ENCODE data around the gene CAND1. TPM values are rescaled to one million over a fixed set of nuclear protein-coding genes. Genes with fewer than 3 reads are reported as not detected.

CAND1 gene
- polyA plus RNA-seq, 1 donor = 122 TPM

DNA sequence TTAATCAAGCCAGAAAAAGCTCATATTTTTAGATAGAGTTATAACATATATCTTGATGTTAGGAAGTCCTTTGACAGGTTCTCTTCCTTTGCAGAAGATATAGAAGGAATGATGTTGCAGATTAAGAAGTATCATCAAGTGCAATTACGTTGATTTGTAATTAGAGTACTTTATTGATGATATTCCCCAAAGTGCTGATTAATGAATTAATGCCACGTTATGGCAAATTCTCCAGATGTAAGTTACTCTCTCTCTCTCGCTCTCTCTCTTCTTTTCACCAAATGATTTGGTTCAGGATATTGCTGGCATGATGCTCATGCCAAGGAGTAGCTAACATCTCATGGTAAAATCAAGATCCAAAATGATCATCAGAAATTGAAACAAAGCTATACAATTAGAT, 18.1 kb upstream of the CAND1 start:
- WGBS (ENCODE audit: insufficient coverage, low lambda C conversion rate) = no CpG with 5 or more reads among the region's 3 CpGs
- no peak for DNase-seq
- Histone ChIP-seq H3K27ac (ENCODE audit: low read length) (no peak overlapping the region), H3K9me3 (ENCODE audit: control insufficient read depth, low read depth, low read length) (no peaks in the 10 kb centered on the region), H3K27me3 (ENCODE audit: control insufficient read depth, insufficient read depth, low read length) (no peaks in the 10 kb centered on the region), H3K4me3 (ENCODE audit: low read length) (no peak overlapping the region), H3K36me3 (ENCODE audit: control insufficient read depth, insufficient read depth, low read length) (no peaks in the 10 kb centered on the region), H3K4me1 (ENCODE audit: control insufficient read depth, insufficient read depth, low read length) (no peaks in the 10 kb centered on the region)

DNA sequence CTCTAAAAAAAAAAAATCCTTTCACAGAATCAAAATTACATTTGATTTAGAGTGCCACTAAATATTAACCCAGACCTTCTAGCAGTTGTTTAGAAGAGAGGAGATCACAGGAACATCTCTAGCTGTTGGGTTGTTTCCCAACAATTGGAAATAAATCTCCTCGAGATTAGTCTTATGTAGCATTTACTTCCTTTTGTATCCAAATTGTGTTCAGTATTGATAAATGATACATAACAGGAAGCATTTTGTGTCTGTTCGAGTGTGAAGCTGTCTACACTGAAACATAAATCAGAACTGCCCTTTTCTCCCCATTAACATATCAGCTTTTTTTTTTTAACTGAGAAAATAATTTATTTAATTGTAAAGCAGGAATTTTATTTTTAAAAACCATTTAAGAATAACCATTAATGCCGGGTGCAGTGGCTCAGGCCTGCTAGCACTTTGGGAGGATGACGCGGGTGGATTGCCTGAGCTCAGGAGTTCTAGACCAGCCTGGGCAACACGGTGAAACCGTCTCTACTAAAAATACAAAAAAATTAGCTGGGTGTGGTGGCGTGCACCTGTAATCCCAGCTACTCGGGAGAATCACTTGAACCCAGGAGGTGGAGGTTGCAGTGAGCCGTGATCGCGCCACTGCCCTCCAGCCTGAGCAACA, 14.7 kb upstream of the CAND1 start:
- no CpG with 5 or more reads among the region's 12 CpGs for WGBS (ENCODE audit: insufficient coverage, low lambda C conversion rate)
- no peak for DNase-seq
- Histone ChIP-seq H3K27ac (ENCODE audit: low read length) (no peak overlapping the region), H3K9me3 (ENCODE audit: control insufficient read depth, low read depth, low read length) (no peaks in the 10 kb centered on the region), H3K36me3 (ENCODE audit: control insufficient read depth, insufficient read depth, low read length) (no peaks in the 10 kb centered on the region), H3K4me3 (ENCODE audit: low read length) (no peak overlapping the region), H3K4me1 (ENCODE audit: control insufficient read depth, insufficient read depth, low read length) (no peaks in the 10 kb centered on the region), H3K27me3 (ENCODE audit: control insufficient read depth, insufficient read depth, low read length) (no peaks in the 10 kb centered on the region)

DNA sequence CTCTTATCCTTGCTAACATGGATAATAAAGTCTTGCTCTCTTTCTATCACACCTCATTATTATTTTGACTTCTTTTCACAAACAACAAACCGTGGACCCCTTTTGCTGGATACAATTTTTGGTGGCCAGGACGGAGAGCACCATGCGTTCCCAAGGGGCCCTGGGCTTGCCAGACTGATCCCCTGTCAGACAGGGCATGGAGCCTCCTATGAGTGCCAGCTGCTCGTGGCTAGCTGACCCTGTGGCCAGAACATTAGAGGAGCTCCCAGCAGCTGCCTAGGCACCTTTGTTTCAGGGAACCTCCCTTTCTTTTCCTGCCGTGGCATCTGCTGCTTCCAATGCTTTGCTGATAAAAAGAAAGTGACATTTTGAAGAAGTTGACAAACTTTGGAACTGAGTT, 12.5 kb upstream of the CAND1 start:
- no peak for DNase-seq
- no peaks in the 10 kb centered on the region for H3K4me1 ChIP-seq (ENCODE audit: control insufficient read depth, insufficient read depth, low read length)
- H3K27ac ChIP-seq (ENCODE audit: low read length) = no peak overlapping the region
- H3K27me3 ChIP-seq (ENCODE audit: control insufficient read depth, insufficient read depth, low read length) = no peaks in the 10 kb centered on the region
- WGBS (ENCODE audit: insufficient coverage, low lambda C conversion rate) = 80% methylated on average over 1 of the region's 5 CpGs
- no peaks in the 10 kb centered on the region for H3K36me3 ChIP-seq (ENCODE audit: control insufficient read depth, insufficient read depth, low read length)
- H3K4me3 ChIP-seq (ENCODE audit: low read length) = no peak overlapping the region
- no peaks in the 10 kb centered on the region for H3K9me3 ChIP-seq (ENCODE audit: control insufficient read depth, low read depth, low read length)

GRCh38 chr12:67263471-67263870, 5.7 kb upstream of the CAND1 start:
- no peaks in the 10 kb centered on the region for H3K27me3 ChIP-seq (ENCODE audit: control insufficient read depth, insufficient read depth, low read length)
- H3K9me3 ChIP-seq (ENCODE audit: control insufficient read depth, low read depth, low read length) = no peaks in the 10 kb centered on the region
- DNase-seq = no peak
- no peaks in the 10 kb centered on the region for H3K36me3 ChIP-seq (ENCODE audit: control insufficient read depth, insufficient read depth, low read length)
- 52% methylated on average over 2 of the region's 5 CpGs for WGBS (ENCODE audit: insufficient coverage, low lambda C conversion rate)
- no peaks in the 10 kb centered on the region for H3K4me1 ChIP-seq (ENCODE audit: control insufficient read depth, insufficient read depth, low read length)
- no peak overlapping the region for H3K4me3 ChIP-seq (ENCODE audit: low read length)
- no peak overlapping the region for H3K27ac ChIP-seq (ENCODE audit: low read length)

- Histone ChIP-seq H3K4me3 (ENCODE audit: low read length) (peak overlapping the region; percentile 94), H3K36me3 (ENCODE audit: control insufficient read depth, insufficient read depth, low read length) (no peaks in the 10 kb centered on the region), H3K27me3 (ENCODE audit: control insufficient read depth, insufficient read depth, low read length) (no peaks in the 10 kb centered on the region), H3K4me1 (ENCODE audit: control insufficient read depth, insufficient read depth, low read length) (peaks cover 4% of the 10 kb centered on the region), H3K9me3 (ENCODE audit: control insufficient read depth, low read depth, low read length) (no peaks in the 10 kb centered on the region), H3K27ac (ENCODE audit: low read length) (peak overlapping the region; percentile 97)
- no CpG with 5 or more reads among the region's 19 CpGs for WGBS (ENCODE audit: insufficient coverage, low lambda C conversion rate)
- DNase-seq = peak in 1 of 2 donors; percentile 98
Measured at GRCh38 chr12:67268335-67268895, 743 bp upstream of the CAND1 start.

- Histone ChIP-seq H3K27ac (ENCODE audit: low read length) (peak overlapping the region; percentile 97), H3K4me3 (ENCODE audit: low read length) (peak overlapping the region; percentile 94), H3K9me3 (ENCODE audit: control insufficient read depth, low read depth, low read length) (no peaks in the 10 kb centered on the region), H3K36me3 (ENCODE audit: control insufficient read depth, insufficient read depth, low read length) (no peaks in the 10 kb centered on the region), H3K27me3 (ENCODE audit: control insufficient read depth, insufficient read depth, low read length) (no peaks in the 10 kb centered on the region), H3K4me1 (ENCODE audit: control insufficient read depth, insufficient read depth, low read length) (peaks cover 11% of the 10 kb centered on the region)
- no CpG with 5 or more reads among the region's 61 CpGs for WGBS (ENCODE audit: insufficient coverage, low lambda C conversion rate)
- peak in 1 of 2 donors; percentile 80 for DNase-seq
Measured at GRCh38 chr12:67269633-67270573, 745 bp downstream of the CAND1 start.

DNA sequence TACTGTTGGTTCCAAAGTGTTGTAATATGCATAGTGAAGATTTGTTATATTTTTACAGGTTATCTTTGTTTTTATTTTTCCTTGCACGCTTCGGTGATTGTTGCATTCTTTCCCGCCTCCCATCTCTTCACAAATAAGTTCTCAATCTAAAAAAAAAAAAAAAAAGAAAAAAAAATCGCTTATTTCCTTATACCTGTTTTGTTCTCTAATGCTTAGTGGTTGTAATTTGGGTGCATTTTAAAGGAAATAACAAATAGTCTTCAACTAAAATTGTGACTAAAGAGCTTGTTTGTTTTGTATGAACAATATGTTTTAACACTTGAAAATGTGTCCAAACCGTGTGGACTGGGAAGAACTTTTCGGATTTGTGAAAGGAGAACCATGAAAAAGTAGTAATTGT, 1.5 kb downstream of the CAND1 start:
- 0% methylated on average over 4 of the region's 6 CpGs for WGBS (ENCODE audit: insufficient coverage, low lambda C conversion rate)
- H3K4me1 ChIP-seq (ENCODE audit: control insufficient read depth, insufficient read depth, low read length) = peaks cover 13% of the 10 kb centered on the region

GRCh38 chr12:67271976-67272375, 2.8 kb downstream of the CAND1 start:
- Histone ChIP-seq H3K4me3 (ENCODE audit: low read length) (no peak overlapping the region), H3K9me3 (ENCODE audit: control insufficient read depth, low read depth, low read length) (no peaks in the 10 kb centered on the region), H3K36me3 (ENCODE audit: control insufficient read depth, insufficient read depth, low read length) (peaks cover 4% of the 10 kb centered on the region), H3K27me3 (ENCODE audit: control insufficient read depth, insufficient read depth, low read length) (no peaks in the 10 kb centered on the region), H3K4me1 (ENCODE audit: control insufficient read depth, insufficient read depth, low read length) (peaks cover 13% of the 10 kb centered on the region), H3K27ac (ENCODE audit: low read length) (no peak overlapping the region)
- WGBS (ENCODE audit: insufficient coverage, low lambda C conversion rate) = no CpG with 5 or more reads among the region's 1 CpG
- no peak for DNase-seq

More for the DNA sequence above, 1.5 kb downstream of the CAND1 start:
- H3K36me3 ChIP-seq (ENCODE audit: control insufficient read depth, insufficient read depth, low read length) = peaks cover 4% of the 10 kb centered on the region
- H3K4me3 ChIP-seq (ENCODE audit: low read length) = peak overlapping the region; percentile 94
- H3K27me3 ChIP-seq (ENCODE audit: control insufficient read depth, insufficient read depth, low read length) = no peaks in the 10 kb centered on the region
- DNase-seq = no peak
- H3K27ac ChIP-seq (ENCODE audit: low read length) = peak overlapping the region; percentile 97
- no peaks in the 10 kb centered on the region for H3K9me3 ChIP-seq (ENCODE audit: control insufficient read depth, low read depth, low read length)

GRCh38 chr12:67274186-67274585, 5.0 kb downstream of the CAND1 start:
- Histone ChIP-seq H3K27me3 (ENCODE audit: control insufficient read depth, insufficient read depth, low read length) (no peaks in the 10 kb centered on the region), H3K9me3 (ENCODE audit: control insufficient read depth, low read depth, low read length) (no peaks in the 10 kb centered on the region), H3K4me3 (ENCODE audit: low read length) (no peak overlapping the region), H3K27ac (ENCODE audit: low read length) (no peak overlapping the region), H3K4me1 (ENCODE audit: control insufficient read depth, insufficient read depth, low read length) (peaks cover 13% of the 10 kb centered on the region), H3K36me3 (ENCODE audit: control insufficient read depth, insufficient read depth, low read length) (peaks cover 4% of the 10 kb centered on the region)
- DNase-seq = peak in 1 of 2 donors; percentile 19
- WGBS (ENCODE audit: insufficient coverage, low lambda C conversion rate) = 20% methylated on average over 3 of the region's 3 CpGs

DNA sequence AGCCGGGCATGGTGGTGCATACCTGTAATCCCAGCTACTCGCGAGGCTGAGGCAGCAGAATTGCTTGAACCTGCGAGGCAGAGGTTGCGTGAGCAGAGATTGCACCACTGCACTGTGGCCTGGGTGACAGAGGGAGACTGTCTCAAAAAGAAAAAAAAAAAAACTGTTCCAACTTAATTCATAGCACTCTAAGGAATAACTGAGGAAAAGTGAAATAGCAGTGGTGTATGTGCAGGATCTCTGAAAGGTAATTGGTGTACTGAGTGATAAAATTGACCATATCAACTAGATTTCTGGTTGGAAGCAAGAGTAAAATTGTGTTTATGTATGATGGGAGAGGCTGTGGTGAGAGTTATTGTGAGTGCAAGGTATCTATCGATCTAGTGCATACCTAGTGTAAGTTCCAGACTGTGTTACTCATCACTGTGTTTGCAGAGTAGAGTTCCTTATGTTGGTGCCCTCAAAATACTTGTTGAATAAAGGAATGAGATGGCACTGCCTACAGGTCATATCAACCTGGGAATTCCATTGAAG, 6.3 kb downstream of the CAND1 start:
- WGBS (ENCODE audit: insufficient coverage, low lambda C conversion rate) = 100% methylated on average over 1 of the region's 6 CpGs
- no peak overlapping the region for H3K27ac ChIP-seq (ENCODE audit: low read length)
- peaks cover 13% of the 10 kb centered on the region for H3K4me1 ChIP-seq (ENCODE audit: control insufficient read depth, insufficient read depth, low read length)
- H3K4me3 ChIP-seq (ENCODE audit: low read length) = no peak overlapping the region
- H3K36me3 ChIP-seq (ENCODE audit: control insufficient read depth, insufficient read depth, low read length) = peaks cover 4% of the 10 kb centered on the region
- DNase-seq = no peak
- no peaks in the 10 kb centered on the region for H3K27me3 ChIP-seq (ENCODE audit: control insufficient read depth, insufficient read depth, low read length)
- no peaks in the 10 kb centered on the region for H3K9me3 ChIP-seq (ENCODE audit: control insufficient read depth, low read depth, low read length)
